Cardiac fibroblast (primary cell): ENCODE results near the gene KRT79.
A peak's percentile ranks its signal among the peaks of the same experiment; 100 is the strongest.

Source experiments
- DNase-seq, 2 donors: peaks; one replicate each; pipeline versions ENCODE4 v3.0.0 to v3.0.0-alpha.2; 2010; ENCODE audit warnings: low read depth in 2 of 2
- H3K4me3 ChIP-seq, 2 donors: replicated peaks in 1 of 2; 1 replicate in 1 of 2; 2 replicates in 1 of 2; pipeline ENCODE4 v1.5.1; 2011; ENCODE audit warnings: low read depth in 2 of 2, low read length in 2 of 2, mild to moderate bottlenecking in 2 of 2, moderate library complexity in 1 of 2
- TF ChIP-seq, protein P1 (sequence below): IDR thresholded peaks from one replicate; pipeline ENCODE4 v1.5.1; 2011; ENCODE audit warnings: low read depth, mild to moderate bottlenecking, low read length, inconsistent platforms

Gene KRT79

DNA sequence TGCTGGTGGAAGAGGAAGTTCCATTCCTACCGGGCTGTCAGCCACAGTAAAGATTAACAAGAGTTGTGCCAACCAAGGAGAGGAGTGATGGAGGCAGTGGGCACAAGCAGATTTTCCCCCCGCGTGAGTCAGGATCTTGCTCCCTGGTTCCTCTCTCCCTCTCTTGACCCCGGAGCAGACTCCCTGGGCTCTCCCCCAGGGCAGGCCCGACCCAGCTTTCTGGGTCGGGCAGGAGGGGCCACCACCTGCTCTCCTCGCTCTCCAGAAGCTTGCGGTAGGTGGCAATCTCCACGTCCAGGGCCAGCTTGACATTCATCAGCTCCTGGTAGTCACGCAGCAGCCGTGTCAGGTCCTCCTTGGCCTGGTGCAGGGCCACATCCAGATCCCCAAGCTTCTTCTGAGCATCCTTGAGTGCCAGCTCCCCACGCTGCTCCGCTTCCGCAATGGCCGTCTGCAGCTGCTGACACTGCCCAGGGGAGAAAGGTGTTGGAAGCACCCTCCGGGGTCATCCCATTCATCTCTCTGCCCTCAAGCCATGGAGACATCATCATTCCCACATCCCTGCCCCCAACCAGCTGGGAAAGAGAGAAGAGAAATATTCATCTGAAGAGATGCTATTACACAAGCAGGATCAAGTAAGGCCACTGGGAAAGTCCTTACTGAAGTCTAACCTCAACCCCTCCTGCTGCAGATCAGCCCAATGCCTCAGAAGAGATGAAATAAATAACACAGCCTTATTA lies 11.2 kb downstream of the KRT79 start:
- no peak for DNase-seq
- H3K4me3 ChIP-seq = no peak overlapping the region
- TF ChIP-seq, protein P1, sequence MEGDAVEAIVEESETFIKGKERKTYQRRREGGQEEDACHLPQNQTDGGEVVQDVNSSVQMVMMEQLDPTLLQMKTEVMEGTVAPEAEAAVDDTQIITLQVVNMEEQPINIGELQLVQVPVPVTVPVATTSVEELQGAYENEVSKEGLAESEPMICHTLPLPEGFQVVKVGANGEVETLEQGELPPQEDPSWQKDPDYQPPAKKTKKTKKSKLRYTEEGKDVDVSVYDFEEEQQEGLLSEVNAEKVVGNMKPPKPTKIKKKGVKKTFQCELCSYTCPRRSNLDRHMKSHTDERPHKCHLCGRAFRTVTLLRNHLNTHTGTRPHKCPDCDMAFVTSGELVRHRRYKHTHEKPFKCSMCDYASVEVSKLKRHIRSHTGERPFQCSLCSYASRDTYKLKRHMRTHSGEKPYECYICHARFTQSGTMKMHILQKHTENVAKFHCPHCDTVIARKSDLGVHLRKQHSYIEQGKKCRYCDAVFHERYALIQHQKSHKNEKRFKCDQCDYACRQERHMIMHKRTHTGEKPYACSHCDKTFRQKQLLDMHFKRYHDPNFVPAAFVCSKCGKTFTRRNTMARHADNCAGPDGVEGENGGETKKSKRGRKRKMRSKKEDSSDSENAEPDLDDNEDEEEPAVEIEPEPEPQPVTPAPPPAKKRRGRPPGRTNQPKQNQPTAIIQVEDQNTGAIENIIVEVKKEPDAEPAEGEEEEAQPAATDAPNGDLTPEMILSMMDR = no peak

DNA sequence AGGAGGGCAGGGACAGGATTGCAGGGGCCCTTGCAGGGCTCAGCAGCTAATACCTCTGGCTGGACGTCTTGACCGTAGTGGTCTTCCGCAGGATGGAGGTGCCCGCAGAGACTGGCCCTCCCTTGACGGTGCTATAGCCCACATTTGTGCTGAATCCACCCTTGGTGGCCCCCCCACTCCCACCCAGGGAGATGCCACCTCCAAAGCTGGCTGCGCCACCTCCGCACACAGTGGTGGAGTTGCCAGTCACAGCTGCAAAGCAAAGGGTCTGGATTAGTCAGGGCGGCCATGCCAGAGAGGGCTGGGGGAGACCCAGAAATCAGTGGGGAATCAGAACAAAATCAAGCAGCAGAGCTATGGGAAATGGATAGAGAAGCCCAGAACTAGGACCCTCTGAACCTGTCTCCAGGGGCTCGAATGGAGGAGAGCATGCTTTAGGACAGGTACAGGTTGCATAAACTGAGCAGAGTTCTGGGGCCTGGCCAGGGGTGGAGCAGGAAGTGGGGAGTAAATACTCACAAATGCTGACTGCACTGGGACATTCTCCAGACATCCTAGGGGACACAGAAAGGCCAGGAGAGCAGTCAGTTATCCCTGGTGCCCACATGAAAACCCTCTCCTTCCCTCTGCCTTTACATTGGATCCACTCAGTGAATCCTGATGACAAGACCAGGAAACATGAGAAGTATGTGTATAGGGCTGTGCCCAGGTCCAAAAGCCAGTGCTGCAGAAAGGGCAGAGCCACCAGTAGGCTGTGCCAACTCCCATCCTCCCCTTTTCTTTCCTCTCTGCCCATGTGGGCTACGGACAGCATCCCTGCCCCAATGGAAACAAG lies 12.1 kb downstream of the KRT79 start:
- no peak overlapping the region for H3K4me3 ChIP-seq
- TF ChIP-seq, protein P1 = no peak
- DNase-seq = peak in 1 of 2 donors; percentile 21

DNA sequence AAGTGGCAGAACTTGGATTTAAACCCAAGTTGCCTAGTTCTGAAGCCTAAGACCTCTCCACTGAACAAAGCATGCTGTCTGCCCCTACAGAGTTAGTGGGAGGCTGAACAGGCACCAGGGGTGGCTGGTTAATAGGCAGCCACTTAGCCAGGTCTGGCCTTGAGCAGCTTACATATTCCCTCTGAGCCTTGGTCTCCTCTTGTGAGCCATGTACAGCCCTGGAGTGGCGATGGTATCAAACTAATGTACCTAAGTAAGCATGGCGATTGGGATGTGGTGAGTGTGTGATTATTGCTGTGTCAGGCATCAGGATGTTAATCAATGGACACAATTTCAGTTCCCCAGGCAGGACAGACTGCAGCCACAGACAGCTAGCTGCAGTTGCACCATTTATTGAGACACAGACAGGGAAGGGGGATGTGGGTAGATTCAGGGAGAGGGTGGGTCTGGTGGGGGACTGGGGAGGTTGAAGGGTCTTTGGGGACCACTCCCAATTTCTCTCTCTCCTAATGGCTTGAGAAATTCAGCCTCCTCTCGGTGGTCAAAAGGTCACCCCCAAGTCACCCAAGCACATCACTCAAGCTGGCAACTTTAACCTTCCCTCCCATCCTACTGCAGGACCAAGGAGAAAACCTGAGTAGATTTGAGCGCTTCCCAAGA lies 12.9 kb downstream of the KRT79 start:
- DNase-seq = no peak
- H3K4me3 ChIP-seq = no peak overlapping the region
- TF ChIP-seq, protein P1 = no peak

DNA sequence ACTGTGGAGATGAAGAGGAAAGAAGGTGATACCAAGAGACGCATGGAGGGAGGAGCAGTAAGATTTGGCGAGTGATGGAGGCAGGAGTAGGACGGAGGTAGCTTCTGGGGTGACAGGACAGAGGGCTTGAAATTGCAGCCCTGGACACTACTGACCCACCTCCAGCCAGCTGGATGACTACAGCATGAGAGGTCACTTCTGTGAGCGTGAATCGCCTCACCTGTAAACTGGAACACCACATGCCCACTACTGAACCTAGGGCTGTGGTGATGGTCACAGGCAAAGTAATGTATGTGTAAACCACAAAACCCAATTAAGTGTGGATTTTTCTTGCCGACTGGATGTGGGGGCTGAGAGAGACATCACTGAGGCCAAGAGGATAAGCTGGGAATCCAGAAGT lies 13.6 kb downstream of the KRT79 start:
- no peak overlapping the region for H3K4me3 ChIP-seq
- TF ChIP-seq, protein P1 = no peak
- no peak for DNase-seq

DNA sequence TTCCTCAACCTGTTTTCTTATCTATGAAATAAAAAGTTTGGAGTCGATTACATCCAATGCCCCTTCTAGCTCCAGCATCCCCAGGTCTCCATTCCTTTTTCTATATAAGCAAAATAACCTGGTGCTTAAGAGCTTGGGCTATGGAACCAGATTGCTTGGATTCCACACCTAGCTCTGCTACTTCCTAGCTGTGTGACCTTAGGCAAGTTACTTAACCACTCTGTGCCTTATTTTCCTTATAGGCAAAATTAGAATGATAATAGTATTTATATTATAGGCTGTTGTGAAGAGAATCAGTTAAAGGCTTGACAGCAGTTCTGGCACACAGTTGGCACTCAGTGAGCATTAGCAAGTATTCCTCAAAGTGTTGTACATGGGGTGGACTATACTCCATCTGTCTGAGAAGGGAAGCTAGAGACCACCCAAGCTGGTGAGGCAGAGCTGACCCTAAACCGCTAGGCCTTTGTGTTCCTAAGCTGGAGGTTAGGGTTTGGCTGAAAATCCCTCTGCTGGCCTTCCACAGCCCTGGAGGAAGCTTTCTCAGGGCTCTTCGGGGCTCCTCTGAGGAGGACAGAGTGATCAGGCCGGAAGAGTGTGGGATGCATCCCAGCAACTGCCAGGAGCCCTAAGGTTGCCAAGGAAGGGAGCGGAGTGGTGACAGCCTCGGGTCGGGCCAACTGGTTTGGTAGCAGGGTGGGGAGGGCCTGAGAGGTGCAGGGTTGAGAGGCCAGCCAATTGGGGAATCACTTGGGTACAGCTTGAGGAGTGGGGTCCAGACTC lies 14.2 kb downstream of the KRT79 start:
- TF ChIP-seq, protein P1 = no peak
- H3K4me3 ChIP-seq = no peak overlapping the region
- peak in 1 of 2 donors; percentile 11 for DNase-seq

DNA sequence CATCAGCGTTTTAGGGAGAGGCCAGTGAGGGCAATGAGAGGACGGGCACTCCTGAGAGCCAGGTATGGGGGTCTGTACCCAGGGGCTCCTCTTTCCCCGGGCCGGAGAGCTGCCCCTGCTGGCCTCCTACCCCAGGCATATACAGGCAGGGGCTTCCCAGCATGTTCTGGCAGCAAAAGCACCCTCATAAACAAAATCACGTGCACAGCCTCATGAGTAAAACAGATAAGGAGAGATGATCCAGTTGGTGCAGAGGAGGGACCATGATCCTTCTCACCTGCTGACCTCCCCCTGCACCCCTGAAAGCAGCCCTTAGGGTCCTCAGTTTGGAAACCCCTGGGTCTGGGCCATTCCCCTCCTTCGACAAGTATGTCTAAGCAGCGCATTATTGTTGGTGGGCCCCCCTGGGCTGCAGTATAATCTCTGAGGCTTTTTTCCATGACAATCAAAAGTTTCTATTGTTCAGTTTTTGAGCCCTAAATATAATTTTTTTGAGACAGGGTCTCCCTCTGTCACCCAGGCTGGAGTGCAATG lies 15.2 kb downstream of the KRT79 start:
- TF ChIP-seq, protein P1 = no peak
- DNase-seq = no peak

More for the DNA sequence above, 15.2 kb downstream of the KRT79 start:
- no peak overlapping the region for H3K4me3 ChIP-seq
